ENCODE measurements around the gene TMEM44.

DNA sequence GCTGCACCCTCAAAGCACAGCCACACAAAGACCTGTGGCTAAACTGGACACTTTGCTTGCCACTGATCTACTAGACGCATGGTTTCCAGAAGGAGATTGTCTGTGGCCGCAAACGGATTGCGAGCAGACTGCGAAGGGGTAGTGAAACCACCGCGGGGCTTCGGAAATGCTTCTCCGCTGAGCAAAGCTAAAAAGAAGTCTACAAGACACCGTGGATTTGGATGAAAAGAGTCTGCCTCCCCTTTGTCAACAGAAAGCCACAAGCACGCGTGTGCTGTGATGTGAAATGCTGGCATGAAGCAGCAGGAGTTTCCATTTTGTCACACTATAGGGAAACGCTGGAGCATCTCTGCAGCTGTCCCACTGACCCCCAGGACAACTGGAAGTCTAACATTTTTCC, 63.0 kb downstream of the TMEM44 start:
- TF ChIP-seq, protein P1, sequence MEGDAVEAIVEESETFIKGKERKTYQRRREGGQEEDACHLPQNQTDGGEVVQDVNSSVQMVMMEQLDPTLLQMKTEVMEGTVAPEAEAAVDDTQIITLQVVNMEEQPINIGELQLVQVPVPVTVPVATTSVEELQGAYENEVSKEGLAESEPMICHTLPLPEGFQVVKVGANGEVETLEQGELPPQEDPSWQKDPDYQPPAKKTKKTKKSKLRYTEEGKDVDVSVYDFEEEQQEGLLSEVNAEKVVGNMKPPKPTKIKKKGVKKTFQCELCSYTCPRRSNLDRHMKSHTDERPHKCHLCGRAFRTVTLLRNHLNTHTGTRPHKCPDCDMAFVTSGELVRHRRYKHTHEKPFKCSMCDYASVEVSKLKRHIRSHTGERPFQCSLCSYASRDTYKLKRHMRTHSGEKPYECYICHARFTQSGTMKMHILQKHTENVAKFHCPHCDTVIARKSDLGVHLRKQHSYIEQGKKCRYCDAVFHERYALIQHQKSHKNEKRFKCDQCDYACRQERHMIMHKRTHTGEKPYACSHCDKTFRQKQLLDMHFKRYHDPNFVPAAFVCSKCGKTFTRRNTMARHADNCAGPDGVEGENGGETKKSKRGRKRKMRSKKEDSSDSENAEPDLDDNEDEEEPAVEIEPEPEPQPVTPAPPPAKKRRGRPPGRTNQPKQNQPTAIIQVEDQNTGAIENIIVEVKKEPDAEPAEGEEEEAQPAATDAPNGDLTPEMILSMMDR (IDR thresholded peaks at IDR 0.05; ENCODE audit: low read depth, low read length) = no peak
- TF ChIP-seq EZH2phosphoT487 (IDR thresholded peaks at IDR 0.05; ENCODE audit: low read depth) = no peak
